Stimulated activated CD4-positive, alpha-beta T cell treated with anti-CD3 and anti-CD28 coated beads, Interleukin-15, amount 100 ng/mL, for 1 hour (primary cell): ENCODE results near the gene PAMR1.

Source experiments
- DNase-seq, 2 donors: peaks; one replicate each; pipeline ENCODE4 v3.0.0-alpha.2; 2020; ENCODE audit warnings: low read depth in 1 of 2, low spot score in 1 of 2

The PAMR1 gene

GRCh38 chr11:35496416-35496815, 29.0 kb downstream of the PAMR1 start:
- no peak for DNase-seq

DNA sequence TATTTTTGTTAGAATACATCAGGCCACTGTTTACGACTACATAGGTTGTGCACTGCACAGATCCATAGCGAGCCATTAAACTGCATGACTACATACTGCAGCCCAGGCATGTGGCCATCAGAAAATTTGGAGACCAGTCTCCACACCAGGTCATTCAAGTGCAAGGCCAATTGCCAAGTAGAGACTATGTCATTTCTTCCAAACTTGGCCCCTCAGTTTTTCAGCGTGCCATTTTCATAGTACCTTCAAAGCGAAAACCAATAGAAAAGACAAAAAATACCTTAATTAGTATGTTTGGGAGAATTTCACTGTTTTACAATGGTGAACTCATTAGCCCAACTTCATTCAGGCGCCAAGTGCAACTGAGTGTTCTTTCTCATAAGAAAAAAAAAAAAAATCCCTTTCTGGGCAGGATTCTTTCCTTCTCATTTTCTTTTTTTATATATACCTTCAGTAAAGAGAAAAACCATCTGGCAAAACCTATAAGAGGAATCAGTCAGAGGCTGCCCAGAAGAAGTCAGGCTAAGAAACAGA, 30.4 kb downstream of the PAMR1 start:
- DNase-seq, result no peak

GRCh38 chr11:35491231-35491871, 34.1 kb downstream of the PAMR1 start:
- DNase-seq, result no peak

DNA sequence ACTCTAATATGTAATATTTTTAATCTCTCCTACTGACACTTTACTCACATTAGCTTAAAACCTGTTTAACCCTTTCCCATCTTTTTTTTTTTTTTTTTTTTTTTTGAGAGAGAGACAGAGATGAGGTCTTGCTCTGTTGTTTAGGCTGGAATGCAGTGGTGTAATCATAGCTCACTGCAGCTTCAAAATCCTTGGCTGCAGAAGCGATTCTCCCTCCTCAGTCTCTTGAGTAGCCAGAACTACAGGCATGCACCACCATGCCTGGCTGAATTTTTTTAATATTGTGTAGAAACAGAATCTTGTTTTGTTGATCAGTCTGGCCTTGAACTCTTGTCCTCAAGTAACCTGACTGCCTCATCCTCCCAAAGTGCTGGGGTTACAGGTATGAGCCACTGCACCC, 37.3 kb downstream of the PAMR1 start:
- DNase-seq, result no peak

GRCh38 chr11:35487532-35488078, 37.8 kb downstream of the PAMR1 start:
- no peak for DNase-seq

- DNase-seq, result no peak
Observed at GRCh38 chr11:35486934-35487333, 38.5 kb downstream of the PAMR1 start.

DNA sequence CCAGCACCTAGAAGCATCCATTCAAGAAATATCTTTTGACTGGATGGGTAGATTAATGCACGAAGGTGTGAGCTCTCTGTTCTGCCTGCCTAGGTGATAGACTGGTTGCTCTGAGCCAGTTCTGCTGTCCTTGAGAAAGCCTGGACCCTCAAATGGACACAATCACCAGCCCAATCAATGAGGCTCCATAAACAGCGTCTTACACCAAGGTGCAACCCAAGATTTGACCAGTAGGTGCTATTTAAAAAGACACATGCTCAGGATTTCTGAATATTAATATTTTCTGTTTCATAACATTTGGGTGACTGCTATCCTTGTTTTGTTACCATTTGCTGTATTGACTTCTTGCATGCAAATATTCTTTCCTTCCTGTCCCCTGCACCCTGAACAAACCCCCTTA, 39.0 kb downstream of the PAMR1 start:
- no peak for DNase-seq

- DNase-seq, result peak; percentile 48 to 62
Observed at GRCh38 chr11:35485656-35486322, 39.6 kb downstream of the PAMR1 start.

GRCh38 chr11:35484435-35484834, 41.0 kb downstream of the PAMR1 start:
- no peak for DNase-seq

DNA sequence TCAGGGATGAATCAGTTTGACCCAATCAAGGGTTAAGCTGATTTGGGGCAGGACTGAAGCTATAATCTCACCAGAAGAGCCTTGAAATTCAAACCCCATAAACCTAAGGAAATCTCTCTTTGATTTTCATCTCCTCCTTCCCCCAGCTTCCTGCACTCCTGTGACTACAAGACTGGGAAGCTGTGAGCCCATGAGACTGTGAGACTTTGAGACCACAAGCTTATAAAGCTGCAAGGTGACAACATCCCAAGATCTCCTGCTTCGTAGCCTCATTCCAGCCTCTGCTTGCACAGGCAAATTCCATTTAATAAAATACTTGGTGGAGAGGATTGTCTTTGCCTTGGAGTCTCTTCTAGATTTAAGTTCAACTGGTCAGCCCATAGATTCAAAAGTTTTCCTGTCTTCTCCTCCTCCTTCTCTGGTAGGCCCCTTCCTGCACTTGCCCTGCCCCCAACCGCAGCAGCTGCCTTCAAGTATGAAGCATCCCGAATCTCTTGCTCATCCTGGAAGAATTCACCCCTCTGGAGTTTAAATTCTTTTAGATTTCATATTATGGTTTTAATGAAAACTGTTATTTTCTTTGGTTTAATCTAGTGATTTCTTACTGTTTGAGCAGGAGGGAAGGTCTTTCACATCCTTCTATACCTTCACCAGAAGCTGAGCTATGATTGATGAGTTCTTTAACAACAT, 42.1 kb downstream of the PAMR1 start:
- DNase-seq, result no peak

DNA sequence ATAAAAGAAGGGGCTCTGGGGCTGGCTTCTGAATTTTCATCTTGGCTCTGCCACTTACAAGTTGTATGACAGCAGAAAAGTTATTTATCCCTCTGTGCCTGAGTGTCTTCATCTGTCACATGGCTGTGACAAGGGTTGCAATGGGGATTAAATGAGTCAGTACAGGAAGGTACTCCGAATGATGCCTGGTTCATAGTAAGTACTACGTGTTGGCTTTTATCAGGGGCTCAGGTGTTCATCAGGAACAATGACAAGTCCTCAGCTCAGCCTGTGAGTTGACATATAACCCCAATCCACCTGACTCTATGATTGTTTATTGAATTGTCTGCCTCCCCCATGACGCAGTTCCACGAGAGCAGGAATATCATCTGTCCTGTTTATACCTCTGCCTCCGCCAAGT, 45.7 kb downstream of the PAMR1 start:
- no peak for DNase-seq

GRCh38 chr11:35478471-35479091, 46.8 kb downstream of the PAMR1 start:
- no peak for DNase-seq

DNA sequence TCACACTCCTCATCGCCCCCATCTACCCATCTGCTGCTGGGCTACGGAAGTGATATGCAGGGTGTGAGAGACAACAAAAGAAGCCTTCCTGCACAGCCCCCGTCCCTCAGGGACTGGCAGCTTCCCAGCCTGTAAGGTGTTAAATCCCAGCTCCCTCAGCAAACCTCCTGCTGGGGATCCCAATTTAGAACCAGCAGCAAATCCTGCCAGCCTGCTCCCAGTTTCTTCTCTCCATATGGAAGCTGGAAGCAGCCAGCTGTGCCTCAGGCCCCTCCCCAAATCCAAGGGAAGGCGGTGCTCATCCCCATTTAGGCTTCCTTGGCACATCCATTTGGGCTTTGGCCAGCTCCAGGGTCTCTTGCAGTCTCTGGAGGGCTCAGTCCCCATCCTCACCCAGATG, 47.5 kb downstream of the PAMR1 start:
- no peak for DNase-seq

GRCh38 chr11:35474688-35475087, 50.7 kb downstream of the PAMR1 start:
- no peak for DNase-seq

- DNase-seq, result no peak
Observed at GRCh38 chr11:35473795-35474374, 51.5 kb downstream of the PAMR1 start.

DNA sequence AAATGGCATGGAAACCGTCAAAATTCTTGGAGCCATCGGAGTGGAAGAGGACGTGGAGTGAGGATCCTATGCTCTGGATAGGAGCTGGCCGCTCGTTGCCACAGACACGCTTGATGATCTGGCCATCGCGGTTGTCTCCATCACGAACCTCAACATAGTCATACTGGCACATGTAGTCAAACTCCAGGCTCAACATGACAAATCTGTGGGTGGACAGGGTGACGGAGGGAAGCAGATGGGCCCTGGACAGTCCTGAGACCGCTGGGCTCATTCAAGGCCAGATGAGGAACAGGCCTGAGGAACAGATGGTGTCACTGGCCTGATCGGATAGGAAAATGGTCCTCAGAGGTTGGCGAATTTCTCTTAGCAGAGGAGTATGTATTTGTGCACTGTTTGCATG, 54.8 kb downstream of the PAMR1 start:
- no peak for DNase-seq

GRCh38 chr11:35466058-35466457, 59.4 kb downstream of the PAMR1 start:
- DNase-seq, result no peak

DNA sequence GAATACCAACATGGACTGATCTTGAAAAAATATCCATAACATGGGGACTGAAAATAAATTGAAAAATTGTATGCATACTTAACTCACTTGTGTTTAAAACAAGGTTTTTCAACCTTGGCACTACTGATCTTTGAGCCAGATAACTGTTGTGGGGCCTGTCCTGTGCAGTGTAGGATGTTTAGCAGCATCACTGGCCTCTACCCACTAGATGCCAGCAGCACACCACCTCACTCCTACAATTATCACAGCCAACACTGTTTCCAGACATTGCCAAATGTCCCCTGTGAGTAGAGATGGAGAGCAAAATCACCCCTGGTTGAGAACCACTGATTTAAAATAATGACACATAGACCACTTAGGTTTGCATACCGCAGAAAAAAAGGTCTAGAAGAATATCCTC, 61.1 kb downstream of the PAMR1 start:
- DNase-seq, result no peak

GRCh38 chr11:35463331-35463751, 62.1 kb downstream of the PAMR1 start:
- DNase-seq, result no peak

DNA sequence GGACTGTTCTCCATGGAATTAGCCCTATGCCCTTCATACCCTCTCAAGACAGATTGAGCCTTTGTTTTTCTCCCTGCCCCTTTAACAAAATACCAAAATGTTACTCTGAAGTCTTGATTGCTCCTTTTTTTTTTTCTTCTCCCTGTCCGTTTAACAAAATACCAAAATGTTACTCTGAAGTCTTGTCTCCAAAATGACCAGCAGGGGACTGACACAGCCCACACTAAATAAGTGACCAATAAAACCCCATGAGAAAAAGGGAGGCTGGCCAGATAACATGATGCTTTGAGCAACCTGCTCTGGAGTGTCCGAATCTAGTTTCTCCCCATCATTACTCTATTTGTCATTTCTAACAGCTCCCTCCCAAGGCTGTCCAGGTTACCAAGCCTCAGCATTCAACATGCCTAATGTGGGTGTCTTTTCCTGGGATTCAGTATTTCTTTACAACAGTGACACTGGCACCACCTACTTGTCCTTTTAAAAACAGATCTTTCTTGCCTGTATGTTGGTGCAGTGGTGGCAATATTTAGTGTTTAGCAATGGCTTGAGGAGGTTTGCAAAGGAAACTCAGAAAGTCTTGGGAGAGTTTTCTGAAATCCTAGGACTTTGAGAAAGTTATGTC, 63.4 kb downstream of the PAMR1 start:
- DNase-seq, result no peak

DNA sequence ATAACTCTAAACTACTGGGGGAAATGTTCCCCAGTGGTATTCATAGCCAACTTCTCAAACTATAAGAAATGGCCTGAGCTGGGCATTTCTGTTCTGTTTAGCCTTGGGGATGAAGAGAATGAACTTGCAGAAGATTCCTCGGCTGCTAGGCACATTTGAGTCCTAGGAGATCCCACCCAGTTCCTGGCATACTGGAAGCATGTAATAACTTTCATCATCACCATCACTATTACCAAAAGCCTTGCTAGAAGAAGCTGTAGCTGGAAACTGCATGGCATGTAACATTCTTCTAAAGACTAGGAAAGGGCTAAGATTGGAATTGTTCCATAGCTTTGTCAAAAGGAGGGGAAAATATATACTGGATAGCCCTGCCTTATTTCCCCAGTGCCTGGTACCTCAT, 65.9 kb downstream of the PAMR1 start:
- DNase-seq, result no peak
